Fibroblast of lung (primary cell): Measurements from ENCODE around the gene SRRM3.

Experiments
- CTCF ChIP-seq, 2 donors: IDR thresholded peaks in 1 of 2; conservative IDR thresholded peaks in 1 of 2; 1 replicate in 1 of 2; 2 replicates in 1 of 2; pipeline ENCODE4 v1.5.1; 2011 to 2012; ENCODE audit warnings: low read length in 2 of 2, control low read depth in 1 of 2, inconsistent platforms in 1 of 2, low read depth in 1 of 2, mild to moderate bottlenecking in 1 of 2
- EZH2 ChIP-seq: IDR thresholded peaks from 2 replicates; pipeline ENCODE4 v1.5.1; 2012; ENCODE audit warnings: low read length, control low read depth, mild to moderate bottlenecking; ENCODE audit errors: missing control alignments

- TF ChIP-seq CTCF (conservative IDR thresholded peaks at IDR 0.05 in 1 of 2, IDR thresholded peaks at IDR 0.05 in 1 of 2; ENCODE audit: low read depth in 1 of 2, low read length in 2 of 2), result no peak
- TF ChIP-seq EZH2, result no peak
These were observed 68.2 kb downstream of the SRRM3 start for GRCh38 chr7:76269895-76270294.
